K562 (cell line): ENCODE measurements around the gene WT1. TPM values are rescaled to one million over a fixed set of nuclear protein-coding genes. Genes with fewer than 3 reads are reported as not detected.

ENCODE experiments used
- CBFB ChIP-seq: sonication (generic); formaldehyde crosslinking; IDR thresholded peaks from 2 replicates; pipeline ENCODE4 v1.4.0; 2020; ENCODE audit warnings: mild to moderate bottlenecking, missing genetic modification reagents
- HIVEP1 ChIP-seq: fragments of 250-450 bp; sonication (Bioruptor Pico); IDR thresholded peaks from 2 replicates; pipeline ENCODE4 v1.4.0; 2020; ENCODE audit warnings: mild to moderate bottlenecking
- MYC ChIP-seq, 2 experiments: fragments of 250-450 bp in 1 of 2; sonication (Bioruptor Pico) in 1 of 2; IDR thresholded peaks; 2 replicates each; pipeline versions ENCODE4 v1.5.1 to v1.6.1; 2012 to 2021; ENCODE audit warnings: low read depth in 2 of 2, borderline replicate concordance in 1 of 2, improper control_type of control experiment in 1 of 2, low read length in 1 of 2, mild to moderate bottlenecking in 1 of 2, moderate library complexity in 1 of 2
- NUFIP1 ChIP-seq: fragments of 450-650 bp; IDR thresholded peaks from 2 replicates; pipeline ENCODE4 v1.6.1; 2018; ENCODE audit not compliant: partially characterized antibody
- POLR2B ChIP-seq: fragments of 450-650 bp; IDR thresholded peaks from 2 replicates; pipeline ENCODE4 v1.6.1; 2018; ENCODE audit warnings: low read depth; ENCODE audit not compliant: partially characterized antibody
- RBBP5 ChIP-seq: fragments of 200-600 bp; sonication (generic); IDR thresholded peaks from 2 replicates; pipeline ENCODE4 v1.6.1; 2012; ENCODE audit warnings: borderline replicate concordance, mild to moderate bottlenecking, low read length, control low read depth, inconsistent platforms; ENCODE audit not compliant: insufficient read depth, poor library complexity, severe bottlenecking
- SAFB ChIP-seq: fragments of 200-400 bp; formaldehyde crosslinking; IDR thresholded peaks from 2 replicates; pipeline ENCODE4 v1.6.1; 2017; ENCODE audit warnings: low read depth, low read length, borderline replicate concordance
- SMAD4 ChIP-seq: fragments of 250-450 bp; sonication (Bioruptor Pico); conservative IDR thresholded peaks from 2 replicates; pipeline ENCODE4 v1.8.0; 2021; ENCODE audit warnings: inconsistent platforms, mild to moderate bottlenecking, moderate library complexity
- polyA plus RNA-seq, 8 experiments: library from polyadenylated mRNA; depleted of rRNA in 4 of 8; stranded (reverse) in 5 of 8; unstranded in 3 of 8; fragments of >200 nt; fragmentation: Nextera tagmentation in 2 of 8; fragmentation: Illumina TruSeq in 1 of 8; extraction: Ambion mirVana in 2 of 8; extraction: Trizol in 1 of 8; gene quantifications; 2 replicates each; pipeline versions ENCODE4 v1.2.1 to v1.2.3, GENCODE V29; 2011 to 2014; ENCODE audit warnings: inconsistent platforms in 1 of 8, missing spikeins in 1 of 8
- total RNA-seq, 7 experiments: library from RNA; depleted of rRNA in 6 of 7; stranded (reverse); fragments of >200 nt in 6 of 7; fragmentation: Illumina TruSeq in 2 of 7; extraction: Trizol in 2 of 7; gene quantifications; 2 replicates each; pipeline versions ENCODE4 v1.2.1 to v1.2.3, GENCODE V29; 2011 to 2021; ENCODE audit warnings: low replicate concordance in 1 of 7
- TF ChIP-seq, protein P1 (sequence below), 2 experiments: fragments of 450-650 bp in 1 of 2; IDR thresholded peaks; 2 replicates each; pipeline ENCODE4 v1.6.1; 2011 to 2017; ENCODE audit warnings: low read depth in 2 of 2, antibody characterized with exemption in 1 of 2, borderline replicate concordance in 1 of 2, low read length in 1 of 2, mild to moderate bottlenecking in 1 of 2, mixed read lengths in 1 of 2; ENCODE audit not compliant: control insufficient read depth in 1 of 2
- TF ChIP-seq, protein P2 (sequence below): sonication (generic); formaldehyde crosslinking; IDR thresholded peaks from 2 replicates; pipeline ENCODE4 v1.8.0; 2022; ENCODE audit warnings: mild to moderate bottlenecking, low read depth, missing genetic modification reagents
- TF ChIP-seq, protein P3 (sequence below): IDR thresholded peaks from 2 replicates; pipeline ENCODE4 v1.6.1; 2011; ENCODE audit not compliant: insufficient read length; ENCODE audit errors: extremely low read depth
- TF ChIP-seq, protein P4 (sequence below): fragments of 250-450 bp; sonication (Bioruptor Pico); IDR thresholded peaks from 2 replicates; pipeline ENCODE4 v1.4.0; 2020; ENCODE audit warnings: mild to moderate bottlenecking, moderate library complexity
- TF ChIP-seq, protein P5 (sequence below): fragments of 450-650 bp; formaldehyde crosslinking; IDR thresholded peaks from 2 replicates; pipeline ENCODE4 v1.4.0; 2020; ENCODE audit warnings: mild to moderate bottlenecking, moderate library complexity

WT1 gene
- total and polyA plus RNA-seq, 9 of the 15 experiments (the other 6 are each of a cell fraction or from before 2014, with no cell fraction given), result 7.1 to 33.8 (median 19.4) TPM

DNA sequence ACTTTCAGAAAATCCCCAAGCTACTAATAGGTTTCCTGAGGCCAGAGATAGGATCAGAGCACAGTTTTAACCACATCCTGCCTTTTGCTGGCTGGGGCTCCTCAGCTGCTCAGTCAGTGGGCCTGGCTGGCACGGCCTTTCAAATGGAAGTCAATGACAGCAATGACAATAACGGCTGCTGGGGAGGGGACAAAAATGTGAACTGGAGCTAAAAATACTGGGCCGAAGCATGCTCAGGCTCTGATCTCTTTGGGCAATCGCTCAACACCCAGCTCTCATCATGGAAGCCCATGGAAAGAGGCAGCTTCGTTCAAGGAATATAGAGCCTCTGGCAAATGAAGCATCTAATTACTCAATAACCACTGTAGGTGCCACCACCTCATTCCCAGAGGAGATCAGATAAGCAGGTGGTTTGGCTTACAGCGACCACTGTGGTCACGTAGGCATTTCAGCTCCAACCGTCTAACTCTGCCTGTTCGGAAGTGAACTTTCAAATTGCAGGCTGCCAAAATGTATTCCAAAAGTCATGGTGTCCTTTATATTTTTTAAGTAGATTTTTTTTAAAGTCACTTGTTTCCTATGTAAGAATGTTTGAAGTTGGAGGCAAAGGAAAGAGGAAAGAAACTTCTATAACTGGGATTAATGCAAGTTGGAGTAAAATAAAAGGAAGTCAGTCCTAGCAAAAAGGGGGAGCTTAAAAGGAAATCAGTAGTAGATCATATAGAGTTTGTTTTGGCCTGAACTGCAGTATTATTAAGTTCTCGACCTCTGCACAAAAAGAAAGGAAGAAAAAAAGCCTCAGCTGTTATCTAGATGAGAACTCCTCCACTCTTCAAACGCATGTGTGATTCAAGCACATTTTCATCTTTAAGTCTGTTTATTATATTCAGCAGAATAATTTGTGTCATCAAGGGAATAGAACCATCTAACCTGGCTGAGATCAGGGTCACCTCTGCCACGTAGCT, 14.1 kb downstream of the WT1 start (continued):
- TF ChIP-seq, protein P1, sequence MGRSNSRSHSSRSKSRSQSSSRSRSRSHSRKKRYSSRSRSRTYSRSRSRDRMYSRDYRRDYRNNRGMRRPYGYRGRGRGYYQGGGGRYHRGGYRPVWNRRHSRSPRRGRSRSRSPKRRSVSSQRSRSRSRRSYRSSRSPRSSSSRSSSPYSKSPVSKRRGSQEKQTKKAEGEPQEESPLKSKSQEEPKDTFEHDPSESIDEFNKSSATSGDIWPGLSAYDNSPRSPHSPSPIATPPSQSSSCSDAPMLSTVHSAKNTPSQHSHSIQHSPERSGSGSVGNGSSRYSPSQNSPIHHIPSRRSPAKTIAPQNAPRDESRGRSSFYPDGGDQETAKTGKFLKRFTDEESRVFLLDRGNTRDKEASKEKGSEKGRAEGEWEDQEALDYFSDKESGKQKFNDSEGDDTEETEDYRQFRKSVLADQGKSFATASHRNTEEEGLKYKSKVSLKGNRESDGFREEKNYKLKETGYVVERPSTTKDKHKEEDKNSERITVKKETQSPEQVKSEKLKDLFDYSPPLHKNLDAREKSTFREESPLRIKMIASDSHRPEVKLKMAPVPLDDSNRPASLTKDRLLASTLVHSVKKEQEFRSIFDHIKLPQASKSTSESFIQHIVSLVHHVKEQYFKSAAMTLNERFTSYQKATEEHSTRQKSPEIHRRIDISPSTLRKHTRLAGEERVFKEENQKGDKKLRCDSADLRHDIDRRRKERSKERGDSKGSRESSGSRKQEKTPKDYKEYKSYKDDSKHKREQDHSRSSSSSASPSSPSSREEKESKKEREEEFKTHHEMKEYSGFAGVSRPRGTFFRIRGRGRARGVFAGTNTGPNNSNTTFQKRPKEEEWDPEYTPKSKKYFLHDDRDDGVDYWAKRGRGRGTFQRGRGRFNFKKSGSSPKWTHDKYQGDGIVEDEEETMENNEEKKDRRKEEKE (IDR thresholded peaks at IDR 0.05; ENCODE audit: borderline replicate concordance in 1 of 2, control insufficient read depth in 1 of 2, low read depth in 2 of 2, low read length in 1 of 2), result peak in 1 of 2 experiments; percentile 39; a peak in 1 of 4 replicates
- TF ChIP-seq SMAD4 (peak; percentile 86), HIVEP1 (CRISPR knock-in tag) (no peak), CBFB (0 out of 2 replicates have a peak, but pooled peaks have one; percentile 23), RBBP5 (peak; percentile 69), SAFB (no peak), NUFIP1 (no peak), POLR2B (no peak), MYC (IDR thresholded peaks at IDR 0.05; ENCODE audit: low read depth, low read length) (peak; percentile 55; the same call in 1 of the 2 replicates), MYC (CRISPR knock-in tag; IDR thresholded peaks at IDR 0.05; ENCODE audit: borderline replicate concordance, low read depth) (no peak)
- TF ChIP-seq, protein P2, sequence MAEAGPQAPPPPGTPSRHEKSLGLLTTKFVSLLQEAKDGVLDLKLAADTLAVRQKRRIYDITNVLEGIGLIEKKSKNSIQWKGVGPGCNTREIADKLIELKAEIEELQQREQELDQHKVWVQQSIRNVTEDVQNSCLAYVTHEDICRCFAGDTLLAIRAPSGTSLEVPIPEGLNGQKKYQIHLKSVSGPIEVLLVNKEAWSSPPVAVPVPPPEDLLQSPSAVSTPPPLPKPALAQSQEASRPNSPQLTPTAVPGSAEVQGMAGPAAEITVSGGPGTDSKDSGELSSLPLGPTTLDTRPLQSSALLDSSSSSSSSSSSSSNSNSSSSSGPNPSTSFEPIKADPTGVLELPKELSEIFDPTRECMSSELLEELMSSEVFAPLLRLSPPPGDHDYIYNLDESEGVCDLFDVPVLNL (CRISPR knock-in tag), result no peak
- TF ChIP-seq, protein P3, sequence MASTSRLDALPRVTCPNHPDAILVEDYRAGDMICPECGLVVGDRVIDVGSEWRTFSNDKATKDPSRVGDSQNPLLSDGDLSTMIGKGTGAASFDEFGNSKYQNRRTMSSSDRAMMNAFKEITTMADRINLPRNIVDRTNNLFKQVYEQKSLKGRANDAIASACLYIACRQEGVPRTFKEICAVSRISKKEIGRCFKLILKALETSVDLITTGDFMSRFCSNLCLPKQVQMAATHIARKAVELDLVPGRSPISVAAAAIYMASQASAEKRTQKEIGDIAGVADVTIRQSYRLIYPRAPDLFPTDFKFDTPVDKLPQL, result no peak
- TF ChIP-seq, protein P4, sequence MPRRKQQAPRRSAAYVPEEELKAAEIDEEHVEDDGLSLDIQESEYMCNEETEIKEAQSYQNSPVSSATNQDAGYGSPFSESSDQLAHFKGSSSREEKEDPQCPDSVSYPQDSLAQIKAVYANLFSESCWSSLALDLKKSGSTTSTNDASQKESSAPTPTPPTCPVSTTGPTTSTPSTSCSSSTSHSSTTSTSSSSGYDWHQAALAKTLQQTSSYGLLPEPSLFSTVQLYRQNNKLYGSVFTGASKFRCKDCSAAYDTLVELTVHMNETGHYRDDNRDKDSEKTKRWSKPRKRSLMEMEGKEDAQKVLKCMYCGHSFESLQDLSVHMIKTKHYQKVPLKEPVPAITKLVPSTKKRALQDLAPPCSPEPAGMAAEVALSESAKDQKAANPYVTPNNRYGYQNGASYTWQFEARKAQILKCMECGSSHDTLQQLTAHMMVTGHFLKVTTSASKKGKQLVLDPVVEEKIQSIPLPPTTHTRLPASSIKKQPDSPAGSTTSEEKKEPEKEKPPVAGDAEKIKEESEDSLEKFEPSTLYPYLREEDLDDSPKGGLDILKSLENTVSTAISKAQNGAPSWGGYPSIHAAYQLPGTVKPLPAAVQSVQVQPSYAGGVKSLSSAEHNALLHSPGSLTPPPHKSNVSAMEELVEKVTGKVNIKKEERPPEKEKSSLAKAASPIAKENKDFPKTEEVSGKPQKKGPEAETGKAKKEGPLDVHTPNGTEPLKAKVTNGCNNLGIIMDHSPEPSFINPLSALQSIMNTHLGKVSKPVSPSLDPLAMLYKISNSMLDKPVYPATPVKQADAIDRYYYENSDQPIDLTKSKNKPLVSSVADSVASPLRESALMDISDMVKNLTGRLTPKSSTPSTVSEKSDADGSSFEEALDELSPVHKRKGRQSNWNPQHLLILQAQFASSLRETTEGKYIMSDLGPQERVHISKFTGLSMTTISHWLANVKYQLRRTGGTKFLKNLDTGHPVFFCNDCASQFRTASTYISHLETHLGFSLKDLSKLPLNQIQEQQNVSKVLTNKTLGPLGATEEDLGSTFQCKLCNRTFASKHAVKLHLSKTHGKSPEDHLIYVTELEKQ (CRISPR knock-in tag), result no peak
- TF ChIP-seq, protein P5, sequence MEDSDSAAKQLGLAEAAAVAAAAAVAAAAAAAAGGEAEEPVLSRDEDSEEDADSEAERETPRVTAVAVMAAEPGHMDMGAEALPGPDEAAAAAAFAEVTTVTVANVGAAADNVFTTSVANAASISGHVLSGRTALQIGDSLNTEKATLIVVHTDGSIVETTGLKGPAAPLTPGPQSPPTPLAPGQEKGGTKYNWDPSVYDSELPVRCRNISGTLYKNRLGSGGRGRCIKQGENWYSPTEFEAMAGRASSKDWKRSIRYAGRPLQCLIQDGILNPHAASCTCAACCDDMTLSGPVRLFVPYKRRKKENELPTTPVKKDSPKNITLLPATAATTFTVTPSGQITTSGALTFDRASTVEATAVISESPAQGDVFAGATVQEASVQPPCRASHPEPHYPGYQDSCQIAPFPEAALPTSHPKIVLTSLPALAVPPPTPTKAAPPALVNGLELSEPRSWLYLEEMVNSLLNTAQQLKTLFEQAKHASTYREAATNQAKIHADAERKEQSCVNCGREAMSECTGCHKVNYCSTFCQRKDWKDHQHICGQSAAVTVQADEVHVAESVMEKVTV (CRISPR knock-in tag), result no peak
